Neutrophil (primary cell): ENCODE results near the gene NPAS1.
"Not testable (repeated sequence)": the region's sequence is repeated elsewhere in the genome, so short reads cannot be mapped to it uniquely, and the experiment has no call there.

Experiments used
- H3K27ac ChIP-seq: fragments of 200-600 bp; sonication (generic); 2 replicates; pipeline ENCODE4 v1.5.1; 2016; ENCODE audit warnings: mild to moderate bottlenecking, moderate library complexity
- H3K27me3 ChIP-seq: fragments of 200-600 bp; sonication (generic); 2 replicates; pipeline ENCODE4 v1.6.0; 2016; ENCODE audit warnings: mild to moderate bottlenecking
- H3K36me3 ChIP-seq: fragments of 200-600 bp; sonication (generic); 2 replicates; pipeline ENCODE4 v1.5.1; 2017
- H3K4me1 ChIP-seq, 2 experiments: fragments of 200-600 bp in 1 of 2; sonication (generic) in 1 of 2; 1 replicate in 1 of 2; 2 replicates in 1 of 2; pipeline versions ENCODE4 v1.5.1 to v1.6.1; 2013 to 2016; ENCODE audit warnings: low read depth in 1 of 2, low read length in 1 of 2, mild to moderate bottlenecking in 1 of 2, moderate library complexity in 1 of 2; ENCODE audit not compliant: control insufficient read depth in 1 of 2, insufficient read depth in 1 of 2
- H3K4me3 ChIP-seq, 2 experiments: fragments of 200-600 bp in 1 of 2; sonication (generic) in 1 of 2; 1 replicate in 1 of 2; 2 replicates in 1 of 2; pipeline ENCODE4 v1.5.1; 2013 to 2016; ENCODE audit warnings: low read depth in 1 of 2, low read length in 1 of 2, mild to moderate bottlenecking in 1 of 2, moderate library complexity in 1 of 2
- H3K9me3 ChIP-seq: fragments of 200-600 bp; sonication (generic); 2 replicates; pipeline ENCODE4 v1.5.1; 2016
- CTCF ChIP-seq: fragments of 200-600 bp; sonication (generic); IDR thresholded peaks from 2 replicates; pipeline ENCODE4 v1.5.1; 2016; ENCODE audit warnings: antibody characterized with exemption

NPAS1 gene

GRCh38 chr19:47075179-47075810, 55.7 kb downstream of the NPAS1 start:
- peaks cover 51% of the 10 kb centered on the region for H3K36me3 ChIP-seq
- H3K9me3 ChIP-seq = no peaks in the 10 kb centered on the region
- peaks cover 29 to 30% of the 10 kb centered on the region in 2 experiments for H3K4me1 ChIP-seq
- H3K27ac ChIP-seq = peak overlapping the region; percentile 85
- H3K27me3 ChIP-seq = no peaks in the 10 kb centered on the region
- TF ChIP-seq CTCF = no peak
- peak overlapping the region; percentile 31 to 49 for H3K4me3 ChIP-seq

DNA sequence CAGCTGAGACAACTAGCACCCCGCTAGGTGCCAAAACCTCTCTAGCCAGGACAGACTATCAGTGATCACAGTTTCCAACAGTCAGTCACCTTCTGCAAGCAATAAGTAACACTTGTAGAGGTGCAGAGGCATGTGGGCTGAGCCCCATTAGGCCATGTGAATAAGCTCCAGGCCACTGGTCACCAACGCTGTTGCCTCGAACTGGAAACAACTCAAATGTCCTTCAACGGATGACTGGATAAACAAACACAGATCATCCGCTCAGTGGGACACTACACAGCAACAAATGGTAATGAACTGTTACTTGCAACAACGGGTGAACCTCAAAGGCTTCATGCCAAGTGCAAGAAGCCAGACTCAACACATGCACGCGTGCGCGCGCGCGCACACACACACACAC, 56.3 kb downstream of the NPAS1 start:
- H3K36me3 ChIP-seq = peaks cover 51% of the 10 kb centered on the region
- peak overlapping the region; percentile 85 for H3K27ac ChIP-seq
- peaks cover 29 to 30% of the 10 kb centered on the region in 2 experiments for H3K4me1 ChIP-seq
- H3K9me3 ChIP-seq = no peaks in the 10 kb centered on the region
- H3K4me3 ChIP-seq = peak overlapping the region in 1 of 2 experiments; percentile 49
- TF ChIP-seq CTCF = no peak
- H3K27me3 ChIP-seq = no peaks in the 10 kb centered on the region

GRCh38 chr19:47078351-47078750, 58.7 kb downstream of the NPAS1 start:
- not testable (repeated sequence) for H3K9me3 ChIP-seq, H3K4me3 ChIP-seq, H3K27ac ChIP-seq, H3K27me3 ChIP-seq
- peaks cover 53% of the 10 kb centered on the region for H3K36me3 ChIP-seq
- H3K4me1 ChIP-seq = peaks cover 29 to 30% of the 10 kb centered on the region in 2 experiments

- H3K27ac ChIP-seq = no peak overlapping the region
- TF ChIP-seq CTCF = no peak
These were observed 61.5 kb downstream of the NPAS1 start for GRCh38 chr19:47081095-47081494.

DNA sequence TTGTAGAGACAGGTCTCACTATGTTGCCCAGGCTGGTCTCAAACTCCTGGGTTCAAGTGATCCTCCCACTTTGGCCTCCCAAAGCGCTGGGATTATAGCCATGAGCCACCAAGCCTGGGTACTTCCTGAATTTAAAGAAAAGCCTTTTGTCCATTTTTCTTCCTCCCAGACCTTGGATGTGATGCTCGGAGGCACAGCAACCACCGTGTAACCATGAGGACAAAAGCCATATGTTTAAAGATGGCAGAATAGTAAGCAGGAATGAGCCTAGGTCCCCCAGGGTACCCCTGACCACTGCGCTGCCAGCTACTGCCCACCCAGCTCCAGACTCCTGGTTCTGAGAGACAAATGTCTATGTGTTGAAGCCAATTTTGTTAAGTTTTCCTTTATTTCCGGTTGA, 62.9 kb downstream of the NPAS1 start:
- Histone ChIP-seq H3K27ac (no peak overlapping the region), H3K9me3 (no peaks in the 10 kb centered on the region), H3K27me3 (no peaks in the 10 kb centered on the region), H3K36me3 (peaks cover 87% of the 10 kb centered on the region), H3K4me3 (no peak overlapping the region), H3K4me1 (peaks cover 0 to 2% of the 10 kb centered on the region in 2 experiments)
- TF ChIP-seq CTCF = no peak

More at GRCh38 chr19:47081095-47081494, 61.5 kb downstream of the NPAS1 start:
- H3K4me3 ChIP-seq = no peak overlapping the region
- no peaks in the 10 kb centered on the region for H3K27me3 ChIP-seq
- peaks cover 4 to 6% of the 10 kb centered on the region in 2 experiments for H3K4me1 ChIP-seq
- H3K36me3 ChIP-seq = peaks cover 80% of the 10 kb centered on the region
- no peaks in the 10 kb centered on the region for H3K9me3 ChIP-seq

GRCh38 chr19:47084879-47085439, 65.3 kb downstream of the NPAS1 start:
- H3K4me3 ChIP-seq = no peak overlapping the region
- peaks cover 0 to 2% of the 10 kb centered on the region in 2 experiments for H3K4me1 ChIP-seq
- no peaks in the 10 kb centered on the region for H3K27me3 ChIP-seq
- no peak for TF ChIP-seq CTCF
- H3K9me3 ChIP-seq = no peaks in the 10 kb centered on the region
- H3K36me3 ChIP-seq = peaks cover 99% of the 10 kb centered on the region
- H3K27ac ChIP-seq = no peak overlapping the region
